ENCODE results near the gene TMOD3. TPM values are rescaled to one million over a fixed set of nuclear protein-coding genes. Genes with fewer than 3 reads are reported as not detected.

The TMOD3 gene
- total and polyA plus RNA-seq, 12 donors, result 3.9 to 42.5 (median 22.4) TPM

- Histone ChIP-seq H3K27me3 (no peaks in the 10 kb centered on the region), H3K4me3 (no peak overlapping the region), H3K9me3 (replicated peaks in 1 of 3) (no peaks in the 10 kb centered on the region), H3K27ac (no peak overlapping the region), H3K36me3 (replicated peaks in 1 of 2) (no peaks in the 10 kb centered on the region), H3K4me1 (replicated peaks in 1 of 2) (no peaks in the 10 kb centered on the region)
- TF ChIP-seq CTCF (IDR thresholded peaks at IDR 0.05), result no peak
- no peak for TF ChIP-seq POLR2A (IDR thresholded peaks at IDR 0.05)
- intact Hi-C loops (cut with DNase I), result no loop called here
- no peak for DNase-seq
These were observed 109.8 kb downstream of the TMOD3 start for GRCh38 chr15:51939216-51939615.

GRCh38 chr15:51947124-51947523 is 117.7 kb downstream of the TMOD3 start:
- 23 to 69% (median 56%) methylated on average over 2 of the region's 2 CpGs for WGBS, 4 donors

DNA sequence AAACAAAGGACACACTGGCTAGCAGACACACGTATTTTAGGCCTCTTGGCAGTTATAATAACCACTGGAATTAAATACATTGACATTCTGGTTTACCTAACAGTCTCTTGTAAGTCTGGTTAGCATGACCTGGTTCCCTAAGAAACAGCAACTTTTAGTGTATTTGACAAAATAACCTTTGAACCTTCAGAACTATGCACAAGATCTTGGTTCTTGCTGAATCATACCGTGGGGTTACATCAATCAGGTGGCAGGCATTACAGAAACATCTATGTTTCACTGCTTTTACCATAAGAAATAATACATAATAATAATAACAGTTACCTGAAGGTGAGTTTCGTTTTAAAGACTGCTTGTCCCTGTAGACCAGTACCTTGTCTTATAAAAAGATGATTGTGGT is 123.4 kb downstream of the TMOD3 start:
- no peaks in the 10 kb centered on the region for H3K4me1 ChIP-seq (replicated peaks in 1 of 2)
- no peaks in the 10 kb centered on the region for H3K27me3 ChIP-seq
- DNase-seq, result no peak
- no peak overlapping the region for H3K4me3 ChIP-seq
- 89 to 95% (median 90%) methylated on average over 3 of the region's 3 CpGs for WGBS, 4 donors
- TF ChIP-seq POLR2A (IDR thresholded peaks at IDR 0.05), result no peak
- no peak for TF ChIP-seq CTCF (IDR thresholded peaks at IDR 0.05)
- intact Hi-C loops (cut with DNase I), result no loop called here
- no peaks in the 10 kb centered on the region for H3K9me3 ChIP-seq (replicated peaks in 1 of 3)
- H3K27ac ChIP-seq, result no peak overlapping the region
- H3K36me3 ChIP-seq (replicated peaks in 1 of 2), result peaks cover 0 to 89% of the 10 kb centered on the region in 2 donors

More at GRCh38 chr15:51947124-51947523, 117.7 kb downstream of the TMOD3 start:
- H3K9me3 ChIP-seq (replicated peaks in 1 of 3), result no peaks in the 10 kb centered on the region
- no peak overlapping the region for H3K27ac ChIP-seq
- no peak overlapping the region for H3K4me3 ChIP-seq
- H3K36me3 ChIP-seq (replicated peaks in 1 of 2), result peaks cover 0 to 73% of the 10 kb centered on the region in 2 donors
- no peak for TF ChIP-seq POLR2A (IDR thresholded peaks at IDR 0.05)
- TF ChIP-seq CTCF (IDR thresholded peaks at IDR 0.05), result no peak
- no peaks in the 10 kb centered on the region for H3K4me1 ChIP-seq (replicated peaks in 1 of 2)
- H3K27me3 ChIP-seq, result no peaks in the 10 kb centered on the region
- no peak for DNase-seq
- intact Hi-C loops (cut with DNase I), result no loop called here

GRCh38 chr15:51955504-51955903 is 126.1 kb downstream of the TMOD3 start:
- WGBS, 4 donors, result 95 to 100% (median 96%) methylated on average over 3 of the region's 3 CpGs
- DNase-seq, result no peak
- peaks cover 0 to 88% of the 10 kb centered on the region in 2 donors for H3K36me3 ChIP-seq (replicated peaks in 1 of 2)
- no peaks in the 10 kb centered on the region for H3K9me3 ChIP-seq (replicated peaks in 1 of 3)
- H3K4me3 ChIP-seq, result no peak overlapping the region
- intact Hi-C loops (cut with DNase I), result no loop called here
- H3K27me3 ChIP-seq, result no peaks in the 10 kb centered on the region
- TF ChIP-seq CTCF (IDR thresholded peaks at IDR 0.05) (no peak), POLR2A (IDR thresholded peaks at IDR 0.05) (no peak)
- H3K4me1 ChIP-seq (replicated peaks in 1 of 2), result no peaks in the 10 kb centered on the region
- H3K27ac ChIP-seq, result no peak overlapping the region

Small RNA genes lying within 50 kb of the gene (small RNA-seq; reads per million reads assigned to genes)
- 0 reads per million in 2 donors for gene AC090971.5
- gene RF00017, result 0 reads per million in 2 donors
- 0 reads per million in 2 donors for gene RF00019
- gene RNU6-90P, result 0 reads per million in 2 donors

Other genes with a start within 250 kb of the TMOD3 start
- 10 to 100 TPM; 20.0 to 51.4 (median 23.3) TPM for gene DMXL2, start 206.9 kb upstream of the TMOD3 start, total RNA-seq
- 10 to 100 TPM; 19.6 to 43.9 (median 40.1) TPM for gene DMXL2, start 206.9 kb upstream of the TMOD3 start, polyA plus RNA-seq
- 10 to 100 TPM in 1 of 9 donors, 1 to 10 TPM in 3, under 1 TPM in 3, not detected in 2; 0.14 to 12.2 (median 2.2) TPM for gene SCG3, start 148.2 kb upstream of the TMOD3 start, total RNA-seq
- gene SCG3, start 148.2 kb upstream of the TMOD3 start, polyA plus RNA-seq, result 10 to 100 TPM in 1 of 3 donors, 1 to 10 TPM in 2; 3.4 to 18.5 (median 6.9) TPM
- 10 to 100 TPM; 13.3 to 56.3 (median 24.2) TPM for gene LYSMD2, start 92.0 kb upstream of the TMOD3 start, total RNA-seq
- 10 to 100 TPM; 11.3 to 32.5 (median 14.1) TPM for gene LYSMD2, start 92.0 kb upstream of the TMOD3 start, polyA plus RNA-seq
- 10 to 100 TPM in 3 of 9 donors, 1 to 10 TPM in 6; 3.7 to 13.2 (median 8.6) TPM for gene TMOD2, start 78.1 kb upstream of the TMOD3 start, total RNA-seq
- 1 to 10 TPM; 1.4 to 6.5 (median 4.1) TPM for gene TMOD2, start 78.1 kb upstream of the TMOD3 start, polyA plus RNA-seq
- gene LEO1, start 142.1 kb downstream of the TMOD3 start, total RNA-seq, result 10 to 100 TPM; 10.6 to 23.4 (median 15.2) TPM
- 10 to 100 TPM in 1 of 3 donors, 1 to 10 TPM in 2; 6.6 to 44.6 (median 9.5) TPM for gene LEO1, start 142.1 kb downstream of the TMOD3 start, polyA plus RNA-seq
- gene MAPK6, start 189.6 kb downstream of the TMOD3 start, total RNA-seq, result 10 to 100 TPM in 8 of 9 donors, 1 to 10 TPM in 1; 8.8 to 48.0 (median 17.5) TPM
- 10 to 100 TPM in 1 of 3 donors, 1 to 10 TPM in 2; 2.9 to 25.5 (median 4.7) TPM for gene MAPK6, start 189.6 kb downstream of the TMOD3 start, polyA plus RNA-seq